NOMO-1 treated with DMSO at 0.1 percent for 48 hours (cell line): ENCODE results near the gene NUTM1.
A peak's percentile ranks its signal among the peaks of the same experiment; 100 is the strongest.

Experiments used
- DNase-seq: peaks from one replicate; lab custom pipeline; 2025; ENCODE audit not compliant: unreplicated experiment; lab: John Stamatoyannopoulos, UW

The NUTM1 gene, protein sequence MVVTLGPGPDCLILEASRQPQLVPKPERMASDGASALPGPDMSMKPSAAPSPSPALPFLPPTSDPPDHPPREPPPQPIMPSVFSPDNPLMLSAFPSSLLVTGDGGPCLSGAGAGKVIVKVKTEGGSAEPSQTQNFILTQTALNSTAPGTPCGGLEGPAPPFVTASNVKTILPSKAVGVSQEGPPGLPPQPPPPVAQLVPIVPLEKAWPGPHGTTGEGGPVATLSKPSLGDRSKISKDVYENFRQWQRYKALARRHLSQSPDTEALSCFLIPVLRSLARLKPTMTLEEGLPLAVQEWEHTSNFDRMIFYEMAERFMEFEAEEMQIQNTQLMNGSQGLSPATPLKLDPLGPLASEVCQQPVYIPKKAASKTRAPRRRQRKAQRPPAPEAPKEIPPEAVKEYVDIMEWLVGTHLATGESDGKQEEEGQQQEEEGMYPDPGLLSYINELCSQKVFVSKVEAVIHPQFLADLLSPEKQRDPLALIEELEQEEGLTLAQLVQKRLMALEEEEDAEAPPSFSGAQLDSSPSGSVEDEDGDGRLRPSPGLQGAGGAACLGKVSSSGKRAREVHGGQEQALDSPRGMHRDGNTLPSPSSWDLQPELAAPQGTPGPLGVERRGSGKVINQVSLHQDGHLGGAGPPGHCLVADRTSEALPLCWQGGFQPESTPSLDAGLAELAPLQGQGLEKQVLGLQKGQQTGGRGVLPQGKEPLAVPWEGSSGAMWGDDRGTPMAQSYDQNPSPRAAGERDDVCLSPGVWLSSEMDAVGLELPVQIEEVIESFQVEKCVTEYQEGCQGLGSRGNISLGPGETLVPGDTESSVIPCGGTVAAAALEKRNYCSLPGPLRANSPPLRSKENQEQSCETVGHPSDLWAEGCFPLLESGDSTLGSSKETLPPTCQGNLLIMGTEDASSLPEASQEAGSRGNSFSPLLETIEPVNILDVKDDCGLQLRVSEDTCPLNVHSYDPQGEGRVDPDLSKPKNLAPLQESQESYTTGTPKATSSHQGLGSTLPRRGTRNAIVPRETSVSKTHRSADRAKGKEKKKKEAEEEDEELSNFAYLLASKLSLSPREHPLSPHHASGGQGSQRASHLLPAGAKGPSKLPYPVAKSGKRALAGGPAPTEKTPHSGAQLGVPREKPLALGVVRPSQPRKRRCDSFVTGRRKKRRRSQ

DNA sequence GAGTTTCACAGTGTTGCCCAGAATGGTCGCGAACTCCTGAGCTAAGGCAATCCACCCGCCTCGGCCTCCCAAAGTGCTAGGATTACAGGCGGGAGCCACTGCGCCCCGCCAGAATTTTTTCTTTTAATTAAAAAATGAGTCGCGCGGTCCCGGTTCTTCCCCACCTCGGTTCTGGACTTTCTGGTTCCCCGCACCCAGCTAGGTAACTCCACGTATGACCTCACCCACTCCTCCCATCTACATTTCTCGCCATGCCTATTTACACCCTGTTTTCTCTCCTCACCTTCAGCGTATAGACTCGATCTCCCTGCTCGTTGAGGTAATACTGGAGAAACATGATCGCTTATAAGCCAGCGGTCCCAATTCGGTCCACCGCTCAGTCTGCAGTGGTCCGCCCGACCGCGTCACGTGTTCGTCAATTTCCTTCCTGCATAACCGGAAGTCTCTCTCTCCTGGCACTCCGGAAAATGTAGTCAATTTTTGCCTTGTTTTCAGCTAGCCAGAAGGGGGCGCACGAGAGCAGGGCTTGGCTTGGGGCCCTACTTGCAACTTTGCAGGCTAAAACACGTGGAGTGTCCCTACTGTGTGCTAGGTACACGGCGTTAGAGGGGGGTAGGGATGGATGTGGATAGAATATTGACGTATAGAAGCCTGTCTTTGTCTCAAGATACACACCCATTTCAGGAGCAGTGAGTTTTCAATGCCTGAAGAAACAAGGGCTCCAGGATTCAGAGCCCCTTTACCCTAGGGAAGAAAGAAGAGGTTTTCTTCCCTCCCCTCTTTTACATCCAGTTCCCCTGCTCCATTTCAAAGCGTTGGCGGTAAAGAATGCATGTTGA lies at the start of gene NUTM1, which contains the start of gene NOP10:
TSS of gene NUTM1 (plus strand) at position 579 of the 839 bp plus-strand sequence. CDS start 382 bp downstream, outside the sequence.
TSS of gene NOP10 (minus strand) at position 400 of the 839 bp plus-strand sequence. CDS start at position 337, 63 bp downstream.
- peak; percentile 92 for DNase-seq

DNA sequence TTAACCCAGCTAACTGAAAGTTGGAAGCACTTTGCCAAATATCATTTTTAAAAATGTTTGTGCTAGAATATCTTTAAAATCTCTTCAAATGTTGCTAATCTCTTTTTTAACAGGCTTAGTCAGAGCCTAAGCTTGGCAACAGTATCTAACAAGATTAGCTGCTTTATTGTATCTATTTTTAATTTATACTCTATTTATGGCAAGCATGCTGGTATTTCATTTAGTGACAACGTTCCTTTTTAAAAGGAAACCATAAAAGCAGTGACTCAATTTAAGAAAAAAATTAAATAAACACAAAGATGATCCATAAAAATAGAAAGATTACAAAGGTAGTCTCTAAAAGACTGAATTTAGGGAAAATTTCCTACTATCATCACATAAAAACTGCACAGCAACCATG lies 46.1 kb upstream of the NUTM1 start:
- DNase-seq = no peak

DNA sequence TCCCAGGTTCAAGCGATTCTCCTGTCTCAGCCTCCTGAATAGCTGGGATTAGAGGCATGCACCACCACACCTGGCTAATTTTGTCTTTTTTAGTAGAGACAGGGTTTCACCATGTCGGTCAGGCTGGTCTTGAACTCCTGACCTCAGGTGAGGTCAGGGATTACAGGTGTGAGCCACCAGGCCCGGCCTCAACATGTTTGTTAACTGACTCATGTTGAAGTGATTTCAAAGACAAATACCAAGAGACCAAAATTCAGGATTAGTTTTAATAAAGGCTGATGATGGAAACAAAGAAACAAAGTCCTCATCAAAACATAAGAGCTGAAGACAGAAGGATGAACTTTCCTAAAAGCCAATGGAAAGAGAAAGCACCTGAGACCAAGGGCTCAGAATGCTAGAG lies 42.1 kb upstream of the NUTM1 start:
- no peak for DNase-seq

DNA sequence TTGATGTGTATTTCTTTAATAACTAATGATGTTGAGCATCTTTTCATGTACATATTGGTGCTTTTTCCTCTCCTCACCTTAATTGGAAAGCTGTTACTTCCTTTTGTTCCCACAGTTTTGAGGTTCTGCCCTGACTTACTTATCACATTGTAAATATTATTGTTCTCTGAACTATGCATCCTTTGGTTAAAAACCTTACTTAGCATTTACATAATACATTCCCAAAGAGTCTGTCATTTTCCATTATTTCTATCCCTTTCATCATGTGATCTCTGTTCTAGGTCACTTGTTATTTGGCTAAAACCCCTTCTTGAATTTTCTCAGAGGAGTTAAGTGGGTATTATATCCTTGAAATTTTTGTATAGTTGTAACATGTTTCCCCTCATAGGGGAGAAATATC lies 38.5 kb upstream of the NUTM1 start:
- DNase-seq = no peak

DNA sequence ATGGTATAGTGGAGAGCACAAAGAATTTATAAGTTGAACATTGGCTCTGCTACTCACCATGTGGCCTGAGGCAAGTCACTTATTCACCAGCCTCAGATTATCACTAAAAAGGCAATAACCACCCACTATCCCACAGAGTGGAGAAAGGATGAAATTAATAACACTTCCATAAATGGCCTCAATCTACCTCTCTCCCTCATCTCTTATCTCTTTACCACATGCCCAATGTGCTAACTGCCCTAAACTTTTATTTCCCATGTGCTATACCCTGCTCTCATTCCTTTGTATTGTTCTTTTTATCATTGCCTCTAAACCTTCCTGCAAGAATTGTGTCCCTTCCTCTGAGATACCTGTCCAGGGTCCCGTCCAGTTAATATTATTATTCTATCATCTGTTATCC lies 31.6 kb upstream of the NUTM1 start:
- no peak for DNase-seq

DNA sequence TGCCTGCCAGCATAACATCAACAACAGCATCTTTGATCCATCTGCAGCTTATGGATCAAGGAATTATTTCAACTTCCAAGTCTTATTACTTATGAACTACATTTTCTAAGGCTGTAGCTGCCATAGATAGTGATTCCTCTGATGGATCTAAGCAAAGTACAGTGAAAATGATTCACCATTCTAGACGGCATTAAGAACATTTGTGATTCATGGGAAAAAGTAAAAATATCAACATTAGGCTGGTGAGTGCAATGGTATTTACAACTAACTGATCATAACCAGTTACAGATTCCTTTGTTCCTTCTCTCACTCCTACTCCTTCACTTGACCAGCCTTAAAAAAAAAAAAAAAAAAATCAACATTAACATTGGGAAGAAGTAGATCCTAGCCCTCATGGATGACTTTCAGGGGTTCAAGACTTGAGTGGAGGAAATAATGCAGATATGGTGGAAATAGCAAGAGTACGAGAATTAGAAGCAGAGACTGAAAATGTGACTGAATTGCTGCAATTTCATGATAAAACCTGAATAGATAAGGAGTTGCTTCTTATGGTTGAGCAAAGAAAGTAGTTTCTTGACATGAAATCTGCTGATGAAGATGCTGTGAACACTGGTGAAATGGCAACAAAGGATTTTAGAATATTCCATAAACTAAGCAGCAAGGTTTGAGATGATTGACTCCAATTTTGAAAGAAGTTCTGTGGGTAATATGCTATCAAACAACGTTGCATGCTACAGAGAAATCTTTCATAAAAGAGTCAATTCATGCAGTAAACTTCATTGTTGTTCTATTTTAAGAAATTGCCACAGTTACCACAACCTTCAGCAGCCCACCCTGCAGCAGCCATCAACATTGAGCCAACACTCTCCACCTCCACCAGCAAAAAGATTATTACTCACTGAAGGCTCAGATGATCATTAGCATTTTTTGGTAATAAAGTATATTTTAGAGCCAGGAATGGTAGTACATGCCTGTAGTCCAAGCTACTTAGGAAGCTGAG lies 28.3 kb upstream of the NUTM1 start:
- DNase-seq = no peak

DNA sequence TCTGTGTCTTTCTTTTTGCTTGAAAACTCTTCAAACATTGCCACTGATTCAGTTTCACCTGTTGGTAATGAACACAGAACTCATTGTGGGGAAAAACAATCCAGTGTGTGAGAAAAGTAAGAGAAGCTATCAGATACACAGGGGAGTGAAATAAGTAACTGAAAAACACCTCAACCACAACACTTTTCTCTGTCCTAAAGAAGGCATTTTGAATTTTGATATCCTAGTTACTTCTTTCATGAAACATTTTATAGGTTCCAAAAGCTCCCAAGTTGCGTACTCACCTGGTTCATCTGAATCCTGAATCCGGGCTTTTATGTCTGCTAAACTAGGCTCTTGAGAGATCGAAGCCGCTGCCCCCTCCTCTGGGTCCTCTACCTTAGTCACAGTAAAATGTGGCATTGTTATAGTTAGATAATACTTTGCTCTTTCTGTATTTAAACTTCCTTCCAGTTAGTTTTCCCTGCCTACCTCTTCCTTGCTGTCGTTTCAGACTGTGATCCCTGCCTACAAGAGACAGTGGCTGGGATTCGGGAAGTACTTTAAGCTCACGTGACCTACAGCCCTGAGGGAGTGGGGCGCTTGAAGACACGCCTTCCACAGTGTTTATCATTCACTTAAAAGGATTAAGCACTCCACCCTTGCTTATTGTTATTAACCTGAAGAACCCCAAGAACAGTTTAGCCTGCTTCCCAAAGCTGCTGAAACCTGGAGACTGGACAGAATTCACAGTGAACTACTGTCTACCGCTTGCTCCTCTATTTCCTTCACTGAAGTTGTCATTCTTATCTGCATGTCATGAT lies 24.6 kb upstream of the NUTM1 start:
- DNase-seq = peak; percentile 23

DNA sequence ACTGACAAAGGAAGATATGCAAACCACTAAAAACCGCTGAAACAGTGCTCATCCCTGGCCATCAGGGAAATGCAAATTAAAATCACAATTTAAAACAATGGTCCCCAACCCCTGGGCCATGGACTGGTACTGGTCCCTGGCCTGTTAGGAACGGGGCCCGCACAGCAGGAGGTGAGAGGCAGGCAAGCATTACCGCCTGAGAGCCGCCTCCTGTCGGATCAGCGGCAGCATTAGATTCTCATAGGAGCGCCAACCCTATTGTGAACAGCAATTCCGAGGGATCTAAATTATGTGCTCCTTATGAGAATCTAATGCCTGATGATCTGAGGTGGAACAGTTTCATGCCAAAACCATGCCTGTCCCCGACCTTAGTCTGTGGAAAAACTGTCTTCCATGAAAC lies 19.9 kb upstream of the NUTM1 start:
- no peak for DNase-seq

DNA sequence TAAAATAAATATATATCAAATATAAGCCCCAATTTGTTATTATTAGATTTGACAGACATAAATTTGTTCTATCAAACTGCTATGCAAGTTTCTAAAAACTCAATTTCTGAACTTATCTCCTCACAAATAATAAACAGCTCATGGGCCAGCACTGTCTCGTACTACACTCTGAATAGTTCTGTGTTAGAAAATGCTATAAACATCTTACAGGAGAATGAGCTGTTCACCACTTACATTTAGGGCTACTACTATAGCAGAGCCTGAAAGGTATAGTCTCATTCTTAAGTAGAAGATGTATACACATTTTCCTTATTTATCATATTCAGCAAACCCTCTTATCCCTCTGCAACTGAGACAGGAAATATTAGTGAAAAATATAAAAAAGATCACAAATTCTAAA lies 18.2 kb upstream of the NUTM1 start:
- DNase-seq = no peak

DNA sequence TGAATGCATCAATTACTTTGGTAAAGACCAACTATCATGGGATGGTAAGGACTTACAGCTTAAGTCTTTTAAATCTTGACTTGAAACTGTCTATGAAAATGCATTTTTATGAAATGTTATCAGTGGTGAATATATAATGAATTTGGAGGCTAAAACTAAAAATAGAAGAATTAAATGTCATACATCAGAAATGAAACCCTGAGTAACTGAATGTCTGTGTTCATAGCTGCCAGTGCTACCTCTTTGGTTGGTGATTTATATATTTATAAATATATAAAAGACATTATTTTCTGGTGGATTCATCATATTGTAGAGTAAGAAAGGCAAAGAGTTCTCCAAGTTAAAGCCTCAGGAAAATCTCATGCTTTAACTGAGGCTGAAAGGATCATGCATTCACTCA lies 17.7 kb upstream of the NUTM1 start:
- DNase-seq = no peak

DNA sequence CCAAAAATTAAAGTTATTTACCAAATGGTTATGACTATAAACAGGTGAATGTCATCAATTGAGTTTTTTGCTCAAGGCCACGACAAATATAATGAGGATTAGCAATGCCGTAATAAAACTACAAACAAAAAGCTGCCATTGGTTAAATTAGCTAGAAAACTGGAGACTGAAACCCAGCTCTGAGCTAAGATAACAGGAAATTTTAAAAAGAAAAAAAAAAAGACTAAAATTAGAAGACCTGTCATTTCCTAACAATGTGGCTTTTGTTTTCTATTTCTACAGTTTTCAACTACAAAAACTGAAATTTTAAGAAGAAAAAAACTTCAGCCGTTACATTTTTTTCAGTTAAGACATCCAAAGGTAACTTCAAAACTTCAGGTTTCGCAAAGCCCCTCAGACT lies 15.2 kb upstream of the NUTM1 start:
- no peak for DNase-seq

DNA sequence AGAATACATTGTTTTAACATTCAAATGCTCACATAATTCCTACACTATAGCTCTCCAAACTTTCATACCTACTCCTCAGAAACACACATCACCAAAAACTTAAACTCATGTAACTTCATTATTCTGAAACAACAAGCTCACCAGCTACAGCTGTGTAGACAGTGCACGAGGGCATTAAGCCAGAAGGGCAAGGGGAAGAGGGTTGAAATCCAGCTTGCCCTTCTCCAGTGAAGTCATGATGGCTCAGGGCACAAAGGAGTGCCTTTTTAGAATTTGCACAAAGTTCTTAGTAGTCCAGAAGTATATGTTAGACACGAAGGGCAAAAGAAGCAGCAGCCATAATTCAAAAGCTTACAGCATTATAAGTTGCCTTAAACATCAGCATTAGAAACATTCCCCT lies 14.1 kb upstream of the NUTM1 start:
- DNase-seq = no peak

DNA sequence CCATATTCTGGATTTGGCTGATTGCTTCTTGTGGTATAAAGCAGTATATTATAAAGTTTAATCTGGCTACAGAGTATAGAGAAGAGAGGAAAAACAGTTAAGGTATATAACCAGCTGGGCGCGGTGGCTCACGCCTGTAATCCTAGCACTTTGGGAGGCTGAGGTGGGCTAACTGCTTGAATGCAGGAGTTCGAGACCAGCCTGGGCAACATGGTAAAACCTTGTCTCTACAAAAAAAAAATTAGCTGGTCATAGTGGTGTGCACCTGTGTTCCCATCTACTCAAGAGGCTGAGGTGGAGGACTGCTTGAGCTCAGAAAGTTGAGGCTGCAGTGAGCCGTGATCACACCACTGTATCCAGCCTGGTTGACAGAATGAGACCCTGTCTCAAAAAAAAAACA lies 12.8 kb upstream of the NUTM1 start:
- no peak for DNase-seq

DNA sequence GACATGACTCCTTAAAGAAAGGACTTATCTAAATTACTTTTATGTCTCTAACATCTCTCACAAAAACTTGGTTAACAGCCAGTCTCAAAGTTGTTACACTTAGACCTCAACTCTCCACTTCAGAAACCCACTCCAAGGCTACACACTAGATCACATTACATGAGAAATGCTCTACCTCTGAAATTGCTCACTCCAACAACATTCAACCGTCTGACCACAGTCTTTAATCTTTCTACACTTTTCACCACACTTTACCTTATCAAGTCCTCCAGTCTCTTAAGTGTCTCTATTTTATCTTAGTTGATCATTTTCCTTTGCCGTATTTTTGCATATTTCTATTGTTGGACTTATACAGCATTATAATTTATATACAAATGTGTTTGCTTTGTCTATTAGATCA lies 11.3 kb upstream of the NUTM1 start:
- DNase-seq = no peak

DNA sequence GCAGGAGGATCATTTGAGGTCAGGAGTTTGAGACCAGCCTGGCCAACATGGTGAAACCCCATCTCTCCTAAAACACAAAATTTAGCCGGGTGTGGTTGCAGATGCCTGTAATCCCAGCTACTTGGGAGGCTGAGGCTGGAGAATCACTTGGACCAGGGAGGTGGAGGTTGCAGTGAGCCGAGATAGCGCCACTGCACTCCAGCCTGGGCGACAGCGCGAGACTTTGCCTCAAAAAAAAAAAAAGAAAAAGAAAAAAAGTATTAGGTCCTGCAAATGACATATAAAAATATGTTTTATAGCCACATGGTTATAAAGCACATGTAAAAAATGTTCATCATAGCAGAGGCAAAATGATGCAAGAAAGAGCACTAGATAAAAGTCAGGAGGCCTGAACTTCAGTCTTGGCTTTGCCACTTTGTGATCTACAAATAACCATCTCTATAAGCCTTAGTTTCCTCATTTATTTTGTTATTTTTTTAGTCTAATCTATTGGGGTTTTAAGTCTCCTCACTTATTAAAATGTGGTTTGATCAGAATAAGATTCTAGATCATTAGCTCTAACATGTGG lies 10.5 kb upstream of the NUTM1 start:
- DNase-seq = no peak

DNA sequence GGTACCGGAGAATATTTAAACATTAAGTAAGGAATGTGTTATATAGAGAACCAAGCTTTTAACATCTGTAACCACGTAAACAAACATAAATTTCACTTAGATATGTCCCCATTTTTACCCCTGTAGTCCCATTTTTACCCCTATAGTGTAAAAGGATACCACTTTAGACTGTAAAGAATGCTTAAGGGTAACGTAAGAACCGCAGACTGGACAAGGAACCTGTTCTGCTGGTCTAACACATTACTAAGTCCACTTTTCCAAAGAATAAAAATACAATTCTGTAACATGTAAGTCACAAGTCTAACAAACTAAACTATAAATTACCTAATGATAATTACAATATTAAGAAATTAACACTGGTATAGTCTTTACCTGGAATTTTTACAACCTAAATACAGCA lies 8.4 kb upstream of the NUTM1 start:
- DNase-seq = no peak

DNA sequence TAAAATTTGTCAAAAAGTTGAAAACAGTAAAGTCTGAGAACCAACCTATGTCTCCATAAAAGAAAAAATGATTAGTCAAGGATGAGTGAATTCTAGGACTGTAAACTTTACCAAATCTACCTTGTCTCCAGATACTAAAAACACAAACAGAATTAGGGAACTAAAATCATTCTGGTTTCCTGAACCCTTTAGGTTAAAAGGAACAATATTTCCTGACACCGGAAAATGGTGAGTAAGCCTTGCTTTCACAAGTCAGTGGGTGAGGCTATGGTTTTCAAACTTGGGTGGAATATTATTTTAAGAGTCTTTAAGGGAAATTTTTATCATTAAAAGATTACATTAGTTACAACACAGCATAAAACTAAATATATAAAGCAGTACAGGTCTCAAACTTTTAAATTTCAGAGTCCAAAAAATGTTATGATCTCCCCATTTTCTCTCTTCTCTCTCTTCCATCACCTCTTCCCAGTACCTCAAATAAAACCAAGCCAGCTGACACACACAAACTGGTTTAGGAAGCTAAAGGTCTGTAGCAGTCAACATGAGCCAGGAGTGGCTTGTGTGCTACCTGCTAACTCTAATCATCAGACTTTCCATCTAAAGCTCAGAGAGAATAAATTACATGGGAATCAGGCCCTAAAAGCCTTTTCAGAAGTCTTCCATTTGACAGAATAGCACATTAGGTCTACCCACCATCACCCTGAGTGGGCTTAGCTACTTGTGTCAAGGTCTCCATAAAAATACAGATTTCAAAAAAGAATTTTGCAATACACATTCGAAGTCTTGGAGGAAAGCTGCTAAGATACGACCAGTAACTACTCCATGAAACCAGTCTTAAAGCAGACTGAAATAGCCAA lies 7.7 kb upstream of the NUTM1 start:
- peak; percentile 67 for DNase-seq
